Measurements from ENCODE around the gene MRPS2. TPM values are rescaled to one million over a fixed set of nuclear protein-coding genes. Genes with fewer than 3 reads are reported as not detected.
A peak's percentile ranks its signal among the peaks of the same experiment; 100 is the strongest.
"Not testable (repeated sequence)": the region's sequence is repeated elsewhere in the genome, so short reads cannot be mapped to it uniquely, and the experiment has no call there.

The MRPS2 gene
- total RNA-seq, 2 donors from 2014 or later: 16.4 to 53.7 TPM

- ATAC-seq: no peak
- Mint-ChIP-seq H3K36me3 (no peaks in the 10 kb centered on the region), H3K9me3 (no peaks in the 10 kb centered on the region), H3K27ac (no peak overlapping the region)
- DNase-seq (ENCODE audit: low spot score in 2 of 2): no peak
Observed at GRCh38 chr9:135517407-135517822, 16.9 kb downstream of the MRPS2 start.

GRCh38 chr9:135519179-135519971, 18.9 kb downstream of the MRPS2 start:
- no peak overlapping the region for H3K27ac Mint-ChIP-seq
- ATAC-seq (no peak), DNase-seq (ENCODE audit: low spot score in 2 of 2) (no peak)
- H3K36me3 Mint-ChIP-seq: no peaks in the 10 kb centered on the region
- no peaks in the 10 kb centered on the region for H3K9me3 Mint-ChIP-seq

GRCh38 chr9:135520916-135521607, 20.6 kb downstream of the MRPS2 start, which contains the start of gene LCN1:
LCN1 (plus strand) TSS chr9:135521440; CDS start chr9:135521498, 58 bp downstream.
- no peak for ATAC-seq
- no peak for DNase-seq (ENCODE audit: low spot score in 2 of 2)
- Mint-ChIP-seq H3K9me3 (no peaks in the 10 kb centered on the region), H3K27ac (no peak within 1 kb of the TSS), H3K36me3 (no peaks in the 10 kb centered on the region)

GRCh38 chr9:135521608-135522095, 21.2 kb downstream of the MRPS2 start:
- Mint-ChIP-seq H3K36me3 (no peaks in the 10 kb centered on the region), H3K27ac (no peak overlapping the region), H3K9me3 (no peaks in the 10 kb centered on the region)
- ATAC-seq (no peak), DNase-seq (ENCODE audit: low spot score in 2 of 2) (no peak)

- no peak for ATAC-seq
- no peak for DNase-seq (ENCODE audit: low spot score in 2 of 2)
Observed at GRCh38 chr9:135522137-135522877, 21.8 kb downstream of the MRPS2 start.

GRCh38 chr9:135522931-135523330, 22.4 kb downstream of the MRPS2 start:
- Mint-ChIP-seq H3K27ac (no peak overlapping the region), H3K36me3 (no peaks in the 10 kb centered on the region), H3K9me3 (no peaks in the 10 kb centered on the region)
- ATAC-seq (no peak), DNase-seq (ENCODE audit: low spot score in 2 of 2) (no peak)

More at GRCh38 chr9:135522137-135522877, 21.8 kb downstream of the MRPS2 start:
- H3K36me3 Mint-ChIP-seq: no peaks in the 10 kb centered on the region
- H3K27ac Mint-ChIP-seq: no peak overlapping the region
- H3K9me3 Mint-ChIP-seq: no peaks in the 10 kb centered on the region

GRCh38 chr9:135523521-135524129, 23.1 kb downstream of the MRPS2 start:
- H3K36me3 Mint-ChIP-seq: no peaks in the 10 kb centered on the region
- ATAC-seq: no peak
- H3K9me3 Mint-ChIP-seq: no peaks in the 10 kb centered on the region

GRCh38 chr9:135524130-135524861, 23.8 kb downstream of the MRPS2 start:
- no peak overlapping the region for H3K27ac Mint-ChIP-seq
- H3K36me3 Mint-ChIP-seq: no peaks in the 10 kb centered on the region
- no peak for ATAC-seq
- no peak for DNase-seq (ENCODE audit: low spot score in 2 of 2)
- no peaks in the 10 kb centered on the region for H3K9me3 Mint-ChIP-seq

More at GRCh38 chr9:135523521-135524129, 23.1 kb downstream of the MRPS2 start:
- no peak overlapping the region for H3K27ac Mint-ChIP-seq
- no peak for DNase-seq (ENCODE audit: low spot score in 2 of 2)

- H3K36me3 Mint-ChIP-seq: no peaks in the 10 kb centered on the region
- no peaks in the 10 kb centered on the region for H3K9me3 Mint-ChIP-seq
- no peak overlapping the region for H3K27ac Mint-ChIP-seq
- DNase-seq (ENCODE audit: low spot score in 2 of 2): no peak
- ATAC-seq: no peak
Observed at GRCh38 chr9:135525241-135526088, 25.0 kb downstream of the MRPS2 start.

- ATAC-seq (no peak), DNase-seq (ENCODE audit: low spot score in 2 of 2) (no peak)
- no peaks in the 10 kb centered on the region for H3K9me3 Mint-ChIP-seq
- H3K36me3 Mint-ChIP-seq: no peaks in the 10 kb centered on the region
- no peak overlapping the region for H3K27ac Mint-ChIP-seq
Observed at GRCh38 chr9:135526089-135526729, 25.7 kb downstream of the MRPS2 start.

GRCh38 chr9:135526730-135527571, 26.5 kb downstream of the MRPS2 start:
- Mint-ChIP-seq H3K9me3 (no peaks in the 10 kb centered on the region), H3K36me3 (no peaks in the 10 kb centered on the region), H3K27ac (no peak overlapping the region)
- ATAC-seq (no peak), DNase-seq (ENCODE audit: low spot score in 2 of 2) (no peak)

- H3K9me3 Mint-ChIP-seq; DNase-seq (ENCODE audit: low spot score in 2 of 2); H3K36me3 Mint-ChIP-seq; H3K27ac Mint-ChIP-seq: not testable (repeated sequence)
- peak in 1 of 2 donors; percentile 34 for ATAC-seq
Observed at GRCh38 chr9:135528842-135529435, 28.5 kb downstream of the MRPS2 start.

- DNase-seq (ENCODE audit: low spot score in 2 of 2) (no peak), ATAC-seq (no peak)
- no peak overlapping the region for H3K27ac Mint-ChIP-seq
- no peaks in the 10 kb centered on the region for H3K9me3 Mint-ChIP-seq
- H3K36me3 Mint-ChIP-seq: no peaks in the 10 kb centered on the region
Observed at GRCh38 chr9:135530146-135530545, 29.7 kb downstream of the MRPS2 start.

- ATAC-seq: no peak
- Mint-ChIP-seq H3K27ac (no peak overlapping the region), H3K9me3 (no peaks in the 10 kb centered on the region), H3K36me3 (no peaks in the 10 kb centered on the region)
- no peak for DNase-seq (ENCODE audit: low spot score in 2 of 2)
Observed at GRCh38 chr9:135531096-135531495, 30.6 kb downstream of the MRPS2 start.
